Measurements from ENCODE around the gene MYL3.

Gene MYL3

DNA sequence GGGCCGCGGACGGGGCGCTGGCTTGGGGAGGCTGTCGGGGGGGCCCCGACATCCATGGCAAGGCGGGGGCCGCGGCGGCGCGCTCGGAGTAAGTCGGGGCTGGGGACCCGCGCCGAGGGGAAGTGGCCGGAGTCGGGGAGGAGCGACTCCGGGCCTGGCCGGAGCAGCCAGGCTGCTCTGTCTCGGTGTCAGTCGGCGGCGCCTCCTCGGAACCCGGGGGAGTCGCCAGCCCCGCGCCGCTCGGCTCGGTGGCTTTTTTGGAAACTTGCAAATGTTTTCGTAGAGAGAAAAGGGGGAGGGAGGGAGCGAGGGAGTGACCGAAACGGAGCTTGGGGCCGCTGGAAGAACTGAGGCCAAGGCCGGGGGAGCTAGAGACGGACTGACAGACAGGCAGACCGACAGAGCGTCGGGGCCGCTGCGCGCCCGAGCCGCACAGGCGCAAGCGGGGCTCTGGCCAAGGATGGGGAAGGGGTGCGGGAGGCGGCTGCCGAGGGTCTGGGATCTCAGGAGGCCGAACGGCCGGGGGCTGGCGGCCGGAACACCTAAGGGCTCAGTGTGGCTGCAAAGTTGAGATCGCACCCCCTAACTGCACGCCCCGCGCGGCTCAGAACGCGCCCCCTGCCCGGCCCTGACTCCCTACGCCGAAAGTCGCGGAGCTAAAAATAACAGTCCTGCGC, 19.3 kb upstream of the MYL3 start:
- peak; percentile 2 to 13 for DNase-seq

DNA sequence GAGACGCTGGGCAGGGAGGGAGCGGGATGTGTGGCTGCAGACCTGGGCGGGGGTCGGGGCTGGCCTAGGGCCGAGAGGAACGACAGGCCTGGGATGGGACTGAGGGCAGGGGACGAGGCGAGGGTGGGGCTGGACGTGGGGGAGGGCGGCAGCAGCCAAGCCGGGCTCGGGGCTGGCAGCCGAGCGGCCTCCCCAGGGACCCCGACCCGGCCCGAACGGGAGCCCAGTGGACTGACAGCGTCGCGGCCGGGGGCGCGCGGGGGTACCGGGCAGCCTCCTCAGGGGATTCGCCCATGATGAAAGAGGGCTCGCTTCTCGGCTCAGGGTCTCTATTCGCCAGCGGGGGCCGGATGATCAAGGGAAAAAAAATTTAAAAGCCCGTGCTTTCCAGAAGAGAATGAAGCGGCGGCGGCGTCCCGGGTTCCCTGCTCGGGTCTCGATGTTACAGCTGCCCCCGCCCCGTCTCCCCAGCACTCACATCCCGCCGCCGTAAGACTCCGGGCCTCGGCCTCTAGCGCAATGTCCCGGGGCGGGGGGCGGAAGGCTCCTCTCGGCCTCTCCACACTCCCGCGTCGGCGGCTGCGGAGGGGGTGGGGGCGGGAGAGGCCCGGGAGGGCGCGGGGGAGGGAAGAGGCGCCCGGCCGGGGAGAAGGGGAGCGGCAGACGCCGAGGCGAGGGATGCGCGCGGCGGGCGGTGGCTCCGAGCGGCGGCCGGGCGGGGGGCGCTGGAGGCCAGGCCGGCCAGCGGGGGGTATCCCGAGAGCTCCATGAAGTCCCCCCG, 18.5 kb upstream of the MYL3 start:
- DNase-seq, result no peak

- no peak for DNase-seq
Observed at GRCh38 chr3:46880884-46881595, 17.8 kb upstream of the MYL3 start.

GRCh38 chr3:46878781-46879436, 15.7 kb upstream of the MYL3 start:
- DNase-seq, result no peak

GRCh38 chr3:46877406-46878125, 14.3 kb upstream of the MYL3 start, which contains the start of gene PTH1R:
TSS of gene PTH1R (plus strand) at chr3:46877721. CDS start at chr3:46883560, 5,839 bp downstream.
- DNase-seq, result no peak

GRCh38 chr3:46876313-46877300, 13.4 kb upstream of the MYL3 start:
- no peak for DNase-seq

- no peak for DNase-seq
Observed at GRCh38 chr3:46875560-46875959, 12.3 kb upstream of the MYL3 start.

DNA sequence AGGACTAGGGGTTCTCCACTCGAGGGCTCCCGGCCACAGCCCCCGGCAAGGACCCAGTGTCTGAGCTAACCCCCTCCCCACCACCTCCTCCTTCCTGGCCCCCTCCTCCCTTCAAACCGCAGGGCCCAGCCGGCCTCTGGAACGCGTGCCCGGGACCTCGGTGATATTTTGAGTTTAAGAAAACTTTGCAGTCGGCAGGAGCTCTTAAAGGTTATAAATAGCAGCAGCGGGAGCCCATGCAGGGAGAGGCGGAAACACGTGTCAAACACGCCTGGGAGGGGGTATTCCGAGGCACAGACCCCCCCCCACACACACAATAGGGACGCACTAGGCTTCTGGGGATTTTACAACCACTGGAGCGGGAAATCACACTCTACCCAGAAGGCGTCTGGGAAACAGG, 11.2 kb upstream of the MYL3 start:
- DNase-seq, result no peak

DNA sequence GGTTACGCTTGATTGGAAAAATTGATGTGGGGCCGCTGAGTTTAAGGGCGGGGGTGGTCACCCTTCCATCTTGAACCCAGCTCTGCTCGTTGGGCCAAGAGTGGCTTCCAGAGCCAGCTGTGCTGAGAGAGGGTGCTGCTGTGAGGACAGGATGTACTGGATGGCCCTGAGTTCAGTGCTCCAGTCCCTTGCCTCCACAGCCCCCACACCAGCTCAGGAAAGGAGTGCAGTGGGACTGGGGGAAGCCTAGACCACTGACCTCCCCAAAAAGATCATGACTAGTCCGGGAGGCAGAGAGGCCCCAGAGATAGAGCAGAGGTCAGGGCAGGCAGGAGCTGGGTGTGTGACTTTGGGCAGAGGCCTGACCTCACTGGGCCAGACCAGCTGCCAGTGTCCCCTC, 10.3 kb upstream of the MYL3 start:
- DNase-seq, result no peak

DNA sequence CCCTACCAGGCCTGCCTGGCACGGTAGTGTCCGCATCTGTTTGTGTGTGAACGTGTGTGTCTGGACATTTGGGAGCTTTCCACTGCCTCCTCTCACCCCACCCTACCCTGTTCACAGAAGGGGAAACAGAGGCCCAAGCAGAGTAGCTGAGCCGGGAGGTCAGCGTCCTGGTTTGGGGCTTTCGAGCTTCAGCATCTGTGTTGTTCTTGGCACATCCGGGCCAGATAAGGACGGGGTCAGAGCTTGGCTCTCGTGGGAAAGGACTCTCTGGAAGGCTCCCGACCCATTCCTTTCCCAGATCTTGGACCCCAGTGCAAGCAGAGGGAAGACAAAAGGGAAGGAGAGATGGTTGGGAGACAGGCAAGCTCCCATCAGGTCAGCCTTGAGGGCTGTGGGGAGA, 8.0 kb upstream of the MYL3 start:
- DNase-seq, result no peak

DNA sequence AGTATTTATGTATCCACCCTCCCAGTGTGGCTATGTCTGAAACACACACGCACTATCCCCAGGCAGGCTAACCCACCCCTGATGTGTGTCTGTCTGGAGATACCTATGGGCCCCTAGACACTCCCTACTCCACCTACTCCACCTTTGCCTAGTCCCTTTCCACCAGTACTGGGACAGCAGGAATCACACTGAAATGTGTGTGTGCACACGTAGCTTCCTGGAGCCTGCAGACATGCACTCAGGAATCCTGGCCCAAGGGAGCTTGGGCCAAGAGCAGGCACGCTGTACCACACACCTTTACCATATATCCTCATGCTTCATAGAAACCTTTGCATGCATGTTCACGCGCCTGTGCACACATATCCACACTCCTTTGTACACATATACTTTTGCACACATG, 7.4 kb upstream of the MYL3 start:
- no peak for DNase-seq

DNA sequence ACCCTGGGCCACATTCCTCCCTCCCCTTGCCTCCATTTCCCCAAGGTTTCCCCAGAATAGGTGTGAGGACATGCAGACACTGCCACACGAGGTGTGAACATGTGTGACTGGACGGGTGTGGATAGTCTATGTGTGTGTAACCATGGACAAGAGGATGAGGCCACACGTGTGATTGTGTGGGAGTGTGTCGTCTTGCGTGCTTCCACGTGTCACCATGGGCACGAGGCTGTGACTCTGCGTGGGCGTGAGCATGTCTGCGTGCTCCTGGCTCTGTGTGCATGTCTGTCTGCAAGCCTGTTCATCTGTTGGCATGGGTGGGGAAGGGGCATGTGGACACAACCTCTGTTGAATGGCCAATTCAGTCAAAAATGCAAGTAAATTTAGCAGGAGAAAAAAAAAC, 6.2 kb upstream of the MYL3 start:
- peak in 1 of 2 donors; percentile 13 for DNase-seq

GRCh38 chr3:46868948-46869347, 5.7 kb upstream of the MYL3 start:
- DNase-seq, result no peak

- DNase-seq, result no peak
Observed at GRCh38 chr3:46868287-46868686, 5.0 kb upstream of the MYL3 start.

- DNase-seq, result no peak
Observed at GRCh38 chr3:46867550-46867898, 4.3 kb upstream of the MYL3 start.

DNA sequence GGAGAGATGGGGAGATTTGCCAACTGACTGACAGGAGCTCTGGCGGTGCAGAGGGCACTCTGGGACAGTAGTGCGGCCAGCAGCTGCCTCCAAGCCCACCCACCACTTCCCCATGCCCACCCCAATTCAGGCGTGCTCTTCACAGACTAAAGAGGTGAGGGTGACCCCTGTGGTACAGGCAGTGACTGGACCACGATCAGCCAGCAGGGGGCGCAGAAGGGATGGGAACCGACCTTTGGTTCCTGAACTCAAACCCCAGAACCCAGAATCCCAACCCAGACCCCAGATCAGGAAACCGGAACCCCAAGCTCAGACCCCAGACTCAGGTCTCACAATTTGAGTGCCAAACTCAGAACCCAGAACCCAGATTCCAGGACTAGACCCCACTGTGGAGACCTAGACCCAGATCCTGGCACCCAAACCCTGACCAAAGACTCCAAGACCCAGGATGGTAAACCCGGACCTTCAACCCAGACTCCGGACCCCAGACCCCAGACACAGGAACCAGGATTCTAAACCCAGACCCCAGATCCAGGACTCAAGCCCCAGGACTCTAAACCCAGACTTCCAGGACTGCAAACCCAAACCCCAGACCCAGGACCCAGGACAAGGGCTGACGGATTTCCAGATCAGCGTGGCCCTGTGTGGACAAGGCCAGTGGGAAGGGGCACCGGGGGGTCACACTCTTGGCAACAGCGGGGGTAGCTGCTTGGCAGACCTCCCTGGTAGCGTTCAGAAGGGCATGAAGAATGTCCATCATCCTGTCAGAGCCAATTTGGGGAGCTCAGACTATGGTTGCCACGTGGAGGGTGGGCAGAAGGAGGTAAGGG, 3.7 kb upstream of the MYL3 start:
- DNase-seq, result peak; percentile 54 to 69

- DNase-seq, result no peak
Observed at GRCh38 chr3:46866032-46866595, 2.9 kb upstream of the MYL3 start.

DNA sequence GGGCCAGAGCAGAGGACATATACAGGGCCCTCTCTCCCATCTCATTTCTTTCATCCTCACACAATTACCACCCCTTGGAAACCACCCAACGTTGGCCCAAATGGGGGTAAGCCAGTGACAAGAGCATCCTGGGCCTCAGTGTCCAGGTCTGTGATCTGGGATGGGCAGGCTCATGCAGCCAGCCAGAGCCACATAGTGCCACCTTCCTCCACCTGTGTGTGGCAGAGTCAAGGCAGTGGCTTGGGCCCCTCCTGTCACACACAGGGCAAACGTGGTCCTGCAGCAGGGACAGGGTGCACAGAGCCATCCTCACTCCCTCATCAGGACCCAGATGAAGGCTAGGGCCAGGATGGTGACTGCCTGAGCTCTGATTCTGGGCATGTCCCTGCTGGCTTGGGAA, 2.3 kb upstream of the MYL3 start:
- no peak for DNase-seq

- peak; percentile 36 to 42 for DNase-seq
Observed at GRCh38 chr3:46865031-46865507, 1.8 kb upstream of the MYL3 start.

Measured in inflammatory macrophage (primary cell).